ENCODE results near the gene TRAPPC1.

GRCh38 chr17:7888184-7888920 is 43.4 kb downstream of the TRAPPC1 start, which contains the start of gene CHD3:
- TF ChIP-seq GATA2 (IDR thresholded peaks at IDR 0.05; ENCODE audit: low read depth, low read length) = no peak
- TF ChIP-seq GATA3 (IDR thresholded peaks at IDR 0.05; ENCODE audit: low read depth, low read length) = no peak
